GM12874 (cell line): ENCODE results near the gene ZNF385C.

Experiments
- TF ChIP-seq, protein P1 (sequence below): IDR thresholded peaks from 2 replicates; pipeline ENCODE4 v1.5.1; 2011; ENCODE audit warnings: low read depth, mild to moderate bottlenecking, control low read depth, low read length, moderate library complexity; ENCODE audit not compliant: insufficient read depth

Gene ZNF385C

DNA sequence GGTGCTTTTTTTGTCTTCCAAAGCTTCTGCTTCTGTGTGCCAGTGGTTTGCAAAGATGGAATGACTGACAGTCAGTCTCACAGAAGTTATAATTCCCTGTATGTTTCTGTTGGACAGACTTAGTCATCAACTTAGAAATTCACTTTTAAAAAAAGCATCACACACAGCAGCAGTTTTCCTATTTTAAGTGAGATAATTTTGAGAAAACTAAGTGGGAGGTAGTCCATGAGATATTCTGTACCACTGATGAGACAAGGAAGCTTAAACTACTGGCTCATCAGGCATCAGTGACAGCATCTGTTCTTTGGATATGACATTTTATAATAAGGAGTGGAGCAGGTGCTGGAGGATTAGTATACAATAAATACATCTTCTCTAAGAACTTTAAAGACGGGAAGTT is 111.6 kb downstream of the ZNF385C start:
- TF ChIP-seq, protein P1, sequence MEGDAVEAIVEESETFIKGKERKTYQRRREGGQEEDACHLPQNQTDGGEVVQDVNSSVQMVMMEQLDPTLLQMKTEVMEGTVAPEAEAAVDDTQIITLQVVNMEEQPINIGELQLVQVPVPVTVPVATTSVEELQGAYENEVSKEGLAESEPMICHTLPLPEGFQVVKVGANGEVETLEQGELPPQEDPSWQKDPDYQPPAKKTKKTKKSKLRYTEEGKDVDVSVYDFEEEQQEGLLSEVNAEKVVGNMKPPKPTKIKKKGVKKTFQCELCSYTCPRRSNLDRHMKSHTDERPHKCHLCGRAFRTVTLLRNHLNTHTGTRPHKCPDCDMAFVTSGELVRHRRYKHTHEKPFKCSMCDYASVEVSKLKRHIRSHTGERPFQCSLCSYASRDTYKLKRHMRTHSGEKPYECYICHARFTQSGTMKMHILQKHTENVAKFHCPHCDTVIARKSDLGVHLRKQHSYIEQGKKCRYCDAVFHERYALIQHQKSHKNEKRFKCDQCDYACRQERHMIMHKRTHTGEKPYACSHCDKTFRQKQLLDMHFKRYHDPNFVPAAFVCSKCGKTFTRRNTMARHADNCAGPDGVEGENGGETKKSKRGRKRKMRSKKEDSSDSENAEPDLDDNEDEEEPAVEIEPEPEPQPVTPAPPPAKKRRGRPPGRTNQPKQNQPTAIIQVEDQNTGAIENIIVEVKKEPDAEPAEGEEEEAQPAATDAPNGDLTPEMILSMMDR = no peak

DNA sequence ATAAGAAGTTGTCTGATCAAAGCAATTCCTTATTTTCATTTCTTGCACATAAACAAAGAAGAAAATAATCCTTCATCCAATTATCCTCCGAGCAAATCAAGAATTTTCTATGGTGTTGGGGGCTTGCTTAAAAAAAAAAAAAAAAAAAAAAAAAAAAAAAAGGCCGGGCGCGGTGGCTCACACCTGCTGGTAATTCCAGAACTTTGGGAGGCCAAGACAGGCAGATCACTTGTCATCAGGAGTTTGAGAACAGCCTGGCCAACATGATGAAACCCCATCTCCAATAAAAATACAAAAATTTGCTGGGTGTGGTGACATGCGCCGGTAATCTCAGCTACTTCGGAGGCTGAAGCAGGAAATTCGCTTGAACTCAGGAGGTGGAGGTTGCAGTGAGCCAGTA is 112.4 kb downstream of the ZNF385C start:
- TF ChIP-seq, protein P1 = no peak

DNA sequence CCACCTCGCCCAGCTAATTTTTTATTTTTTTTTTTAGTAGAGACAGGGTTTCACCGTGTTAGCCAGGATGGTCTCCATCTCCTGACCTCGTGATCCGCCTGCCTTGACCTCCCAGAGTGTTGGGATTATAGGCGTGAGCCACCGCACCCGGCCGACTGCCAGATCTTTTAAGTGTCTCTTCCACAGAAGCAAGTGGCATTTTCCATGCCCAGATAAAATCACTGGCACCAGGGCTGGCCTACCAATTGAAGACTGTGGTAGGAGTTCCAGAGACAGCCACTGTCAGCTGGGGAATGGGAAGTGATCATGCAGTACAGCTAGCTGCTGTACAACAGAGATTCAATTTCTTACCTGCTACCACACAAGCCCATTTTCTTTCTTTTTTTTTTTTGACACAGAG is 113.8 kb downstream of the ZNF385C start:
- TF ChIP-seq, protein P1 = no peak

DNA sequence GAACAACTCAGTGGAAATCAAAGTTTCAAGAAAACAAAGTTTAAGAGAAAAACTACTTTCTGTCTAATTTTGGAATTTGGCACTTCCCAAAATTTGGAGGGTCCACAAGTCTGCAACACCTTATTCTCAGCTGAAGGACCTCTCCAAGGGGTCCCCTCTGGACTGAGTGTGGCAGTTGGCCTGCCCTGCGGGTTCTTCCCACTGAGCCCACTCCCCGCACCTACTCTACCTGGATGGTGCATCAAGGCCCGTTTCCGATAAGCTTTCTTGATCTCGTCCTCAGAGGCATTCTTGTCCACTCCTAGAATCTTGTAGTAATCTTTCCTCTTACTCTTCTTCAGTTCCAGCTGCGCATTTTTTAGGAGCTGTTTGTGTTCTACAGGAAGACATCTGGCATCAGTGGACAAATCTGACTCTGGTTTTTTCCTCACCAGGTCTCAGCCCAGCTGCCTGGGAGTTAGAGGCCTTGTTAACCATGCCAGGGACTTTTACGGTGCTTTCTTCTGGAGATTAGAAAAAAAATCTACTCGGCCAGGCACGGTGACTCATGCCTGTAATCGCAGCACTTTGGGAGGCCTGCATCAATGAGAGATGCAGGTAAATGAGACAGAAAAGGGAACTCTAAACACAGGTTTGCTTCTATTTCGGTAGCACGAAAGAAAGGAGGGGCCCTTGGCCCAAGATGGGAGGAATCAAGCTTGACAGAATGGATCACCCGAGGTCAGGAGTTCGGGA is 116.1 kb downstream of the ZNF385C start:
- TF ChIP-seq, protein P1 = no peak

DNA sequence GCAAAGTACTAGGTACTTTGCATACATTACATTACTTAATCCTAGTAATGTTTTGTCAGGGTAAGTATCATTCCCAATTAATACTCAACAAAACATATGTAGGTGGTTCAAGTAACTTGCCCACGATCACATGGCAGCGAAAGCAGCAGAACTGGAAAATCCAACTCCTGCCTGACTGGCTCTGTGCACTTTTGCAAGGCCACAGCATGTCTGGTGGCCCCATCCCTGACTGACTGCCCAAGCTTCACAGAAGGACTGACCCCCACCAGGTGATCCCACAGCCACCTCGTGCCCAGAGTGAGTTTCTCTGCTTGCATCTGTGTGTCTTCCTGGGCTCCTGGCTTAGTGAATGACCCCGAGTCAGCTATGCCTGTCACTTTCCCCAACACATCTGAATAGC is 120.3 kb downstream of the ZNF385C start:
- TF ChIP-seq, protein P1 = no peak

DNA sequence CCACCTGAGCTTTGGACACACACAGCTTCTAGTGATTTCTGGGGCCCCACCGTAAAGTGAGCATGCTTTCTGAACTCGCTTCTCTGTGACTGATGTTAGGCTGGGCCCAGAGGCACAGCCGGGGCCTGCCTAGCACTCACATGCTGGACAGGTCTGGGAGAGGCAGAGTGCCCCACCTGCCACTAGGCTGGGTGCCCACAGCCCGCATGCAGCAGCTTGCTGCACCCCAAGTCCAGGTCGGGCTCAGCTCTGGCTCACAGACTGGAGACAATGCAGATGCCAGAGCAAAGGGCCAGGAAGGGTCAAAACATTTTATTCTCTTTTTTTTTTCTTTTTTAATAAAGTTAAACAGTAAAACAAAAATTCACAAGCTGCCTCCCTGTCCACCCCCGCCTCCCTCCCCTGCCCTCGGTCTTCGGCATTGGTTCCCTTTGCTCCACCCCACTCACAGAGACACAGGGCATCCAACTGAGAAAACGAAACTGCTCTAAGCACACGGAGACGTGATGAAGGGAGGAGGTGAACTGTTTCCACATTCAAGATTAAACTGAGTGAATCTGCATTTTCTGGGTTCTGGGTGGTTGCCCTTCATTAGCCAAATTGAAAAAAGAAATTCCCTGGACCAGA is 122.0 kb downstream of the ZNF385C start:
- TF ChIP-seq, protein P1 = no peak
